K562 (cell line): Measurements from ENCODE around the gene MOCOS. TPM values are rescaled to one million over a fixed set of nuclear protein-coding genes. Genes with fewer than 3 reads are reported as not detected.

ENCODE experiments used
- BRD4 ChIP-seq: fragments of 200-600 bp; sonication (generic); IDR thresholded peaks from 2 replicates; pipeline ENCODE4 v1.6.1; 2017; ENCODE audit warnings: inconsistent platforms
- C11orf30 ChIP-seq: fragments of 450-650 bp; IDR thresholded peaks from 2 replicates; pipeline ENCODE4 v1.6.1; 2016; ENCODE audit warnings: low read depth, mild to moderate bottlenecking
- CC2D1A ChIP-seq: fragments of 450-650 bp; IDR thresholded peaks from 2 replicates; pipeline ENCODE4 v1.6.1; 2017; ENCODE audit warnings: mild to moderate bottlenecking
- CCAR2 ChIP-seq: fragments of 200-400 bp; formaldehyde crosslinking; IDR thresholded peaks from 2 replicates; pipeline ENCODE4 v1.6.1; 2017; ENCODE audit warnings: mild to moderate bottlenecking, low read depth, low read length
- CTBP1 ChIP-seq: fragments of 450-650 bp; IDR thresholded peaks from 2 replicates; pipeline ENCODE4 v1.6.1; 2016; ENCODE audit warnings: borderline replicate concordance
- ESRRA ChIP-seq: fragments of 450-650 bp; IDR thresholded peaks from 2 replicates; pipeline ENCODE4 v1.6.1; 2014; ENCODE audit warnings: low read depth, mild to moderate bottlenecking, moderate library complexity, borderline replicate concordance
- FOXK2 ChIP-seq, 2 experiments: fragments of 450-650 bp; IDR thresholded peaks in 1 of 2; conservative IDR thresholded peaks in 1 of 2; 2 replicates each; pipeline ENCODE4 v1.6.1; 2016; ENCODE audit warnings: low read depth in 2 of 2, mild to moderate bottlenecking in 1 of 2
- MBD2 ChIP-seq: sonication (generic); IDR thresholded peaks from 2 replicates; pipeline ENCODE4 v1.6.1; 2016; ENCODE audit warnings: low read depth, borderline replicate concordance
- PHF20 ChIP-seq: fragments of 450-650 bp; IDR thresholded peaks from 2 replicates; pipeline ENCODE4 v1.6.1; 2018; ENCODE audit not compliant: partially characterized antibody
- XRCC4 ChIP-seq: IDR thresholded peaks from one replicate; pipeline ENCODE4 v1.6.1; 2011; ENCODE audit not compliant: insufficient read depth, insufficient read length; ENCODE audit errors: extremely low read depth
- ZFP1 ChIP-seq: fragments of 450-650 bp; formaldehyde crosslinking; IDR thresholded peaks from 2 replicates; pipeline ENCODE4 v1.4.0; 2020; ENCODE audit warnings: mild to moderate bottlenecking, mixed read lengths
- ZNF23 ChIP-seq: fragments of 250-450 bp; sonication (Bioruptor Pico); IDR thresholded peaks from 2 replicates; pipeline ENCODE4 v1.4.0; 2020; ENCODE audit warnings: mild to moderate bottlenecking
- ZNF282 ChIP-seq: sonication (generic); formaldehyde crosslinking; IDR thresholded peaks from 2 replicates; pipeline ENCODE4 v1.8.1; 2023; ENCODE audit warnings: missing genetic modification reagents
- ZNF445 ChIP-seq: fragments of 250-450 bp; sonication (Bioruptor Pico); IDR thresholded peaks from 2 replicates; pipeline ENCODE4 v1.4.0; 2020; ENCODE audit warnings: low read depth, mild to moderate bottlenecking, moderate library complexity
- polyA plus RNA-seq, 8 experiments: library from polyadenylated mRNA; depleted of rRNA in 4 of 8; stranded (reverse) in 5 of 8; unstranded in 3 of 8; fragments of >200 nt; fragmentation: Nextera tagmentation in 2 of 8; fragmentation: Illumina TruSeq in 1 of 8; extraction: Ambion mirVana in 2 of 8; extraction: Trizol in 1 of 8; gene quantifications; 2 replicates each; pipeline versions ENCODE4 v1.2.1 to v1.2.3, GENCODE V29; 2011 to 2014; ENCODE audit warnings: inconsistent platforms in 1 of 8, missing spikeins in 1 of 8
- total RNA-seq, 7 experiments: library from RNA; depleted of rRNA in 6 of 7; stranded (reverse); fragments of >200 nt in 6 of 7; fragmentation: Illumina TruSeq in 2 of 7; extraction: Trizol in 2 of 7; gene quantifications; 2 replicates each; pipeline versions ENCODE4 v1.2.1 to v1.2.3, GENCODE V29; 2011 to 2021; ENCODE audit warnings: low replicate concordance in 1 of 7
- TF ChIP-seq, protein P1 (sequence below): fragments of 250-450 bp; sonication (Bioruptor Pico); IDR thresholded peaks from 2 replicates; pipeline ENCODE4 v1.4.0; 2020
- TF ChIP-seq, protein P2 (sequence below): fragments of 200-800 bp; sonication (Bioruptor generic); IDR thresholded peaks from 2 replicates; pipeline ENCODE4 v1.6.1; 2017; ENCODE audit warnings: missing genetic modification characterization, missing compliant biosample characterization
- TF ChIP-seq, protein P3 (sequence below): fragments of 250-450 bp; sonication (Bioruptor Pico); IDR thresholded peaks from 2 replicates; pipeline ENCODE4 v1.8.0; 2021; ENCODE audit warnings: mild to moderate bottlenecking, moderate library complexity
- TF ChIP-seq, protein P4 (sequence below): fragments of 450-650 bp; IDR thresholded peaks from 2 replicates; pipeline ENCODE4 v1.7.1; 2018; ENCODE audit warnings: mild to moderate bottlenecking, low read depth; ENCODE audit not compliant: partially characterized antibody

MOCOS gene
- total and polyA plus RNA-seq, 9 of the 15 experiments (the other 6 are each of a cell fraction or from before 2014, with no cell fraction given) = 4.5 to 12.4 (median 9.1) TPM

DNA sequence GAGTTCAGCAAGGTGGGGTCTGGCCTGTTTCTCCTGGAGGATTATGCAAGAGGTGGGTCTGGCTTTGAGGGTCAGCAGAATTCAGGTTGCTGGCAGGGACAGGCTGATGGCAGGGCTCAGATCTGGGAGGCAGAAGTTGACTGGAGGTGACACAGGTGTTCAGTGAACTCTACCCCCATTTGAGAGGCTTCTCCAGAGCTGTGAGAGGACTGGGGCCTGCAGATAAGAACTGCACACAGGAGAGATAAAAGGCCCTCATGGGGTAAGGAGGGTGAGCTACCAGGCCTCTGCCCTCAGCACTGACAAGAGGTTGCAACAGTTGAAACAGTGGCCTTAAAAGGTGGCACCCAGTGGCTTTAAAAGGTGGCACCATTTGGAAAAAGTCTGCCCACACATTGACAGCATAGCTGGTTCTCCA is 13.1 kb downstream of the MOCOS start (continued):
- TF ChIP-seq ZFP1 (CRISPR knock-in tag) = no peak
- TF ChIP-seq CTBP1 = peak; percentile 82
- no peak for TF ChIP-seq PHF20
- no peak for TF ChIP-seq MBD2
- TF ChIP-seq, protein P1, sequence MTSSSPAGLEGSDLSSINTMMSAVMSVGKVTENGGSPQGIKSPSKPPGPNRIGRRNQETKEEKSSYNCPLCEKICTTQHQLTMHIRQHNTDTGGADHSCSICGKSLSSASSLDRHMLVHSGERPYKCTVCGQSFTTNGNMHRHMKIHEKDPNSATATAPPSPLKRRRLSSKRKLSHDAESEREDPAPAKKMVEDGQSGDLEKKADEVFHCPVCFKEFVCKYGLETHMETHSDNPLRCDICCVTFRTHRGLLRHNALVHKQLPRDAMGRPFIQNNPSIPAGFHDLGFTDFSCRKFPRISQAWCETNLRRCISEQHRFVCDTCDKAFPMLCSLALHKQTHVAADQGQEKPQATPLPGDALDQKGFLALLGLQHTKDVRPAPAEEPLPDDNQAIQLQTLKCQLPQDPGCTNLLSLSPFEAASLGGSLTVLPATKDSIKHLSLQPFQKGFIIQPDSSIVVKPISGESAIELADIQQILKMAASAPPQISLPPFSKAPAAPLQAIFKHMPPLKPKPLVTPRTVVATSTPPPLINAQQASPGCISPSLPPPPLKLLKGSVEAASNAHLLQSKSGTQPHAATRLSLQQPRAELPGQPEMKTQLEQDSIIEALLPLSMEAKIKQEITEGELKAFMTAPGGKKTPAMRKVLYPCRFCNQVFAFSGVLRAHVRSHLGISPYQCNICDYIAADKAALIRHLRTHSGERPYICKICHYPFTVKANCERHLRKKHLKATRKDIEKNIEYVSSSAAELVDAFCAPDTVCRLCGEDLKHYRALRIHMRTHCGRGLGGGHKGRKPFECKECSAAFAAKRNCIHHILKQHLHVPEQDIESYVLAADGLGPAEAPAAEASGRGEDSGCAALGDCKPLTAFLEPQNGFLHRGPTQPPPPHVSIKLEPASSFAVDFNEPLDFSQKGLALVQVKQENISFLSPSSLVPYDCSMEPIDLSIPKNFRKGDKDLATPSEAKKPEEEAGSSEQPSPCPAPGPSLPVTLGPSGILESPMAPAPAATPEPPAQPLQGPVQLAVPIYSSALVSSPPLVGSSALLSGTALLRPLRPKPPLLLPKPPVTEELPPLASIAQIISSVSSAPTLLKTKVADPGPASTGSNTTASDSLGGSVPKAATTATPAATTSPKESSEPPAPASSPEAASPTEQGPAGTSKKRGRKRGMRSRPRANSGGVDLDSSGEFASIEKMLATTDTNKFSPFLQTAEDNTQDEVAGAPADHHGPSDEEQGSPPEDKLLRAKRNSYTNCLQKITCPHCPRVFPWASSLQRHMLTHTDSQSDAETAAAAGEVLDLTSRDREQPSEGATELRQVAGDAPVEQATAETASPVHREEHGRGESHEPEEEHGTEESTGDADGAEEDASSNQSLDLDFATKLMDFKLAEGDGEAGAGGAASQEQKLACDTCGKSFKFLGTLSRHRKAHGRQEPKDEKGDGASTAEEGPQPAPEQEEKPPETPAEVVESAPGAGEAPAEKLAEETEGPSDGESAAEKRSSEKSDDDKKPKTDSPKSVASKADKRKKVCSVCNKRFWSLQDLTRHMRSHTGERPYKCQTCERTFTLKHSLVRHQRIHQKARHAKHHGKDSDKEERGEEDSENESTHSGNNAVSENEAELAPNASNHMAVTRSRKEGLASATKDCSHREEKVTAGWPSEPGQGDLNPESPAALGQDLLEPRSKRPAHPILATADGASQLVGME = no peak
- TF ChIP-seq ESRRA = peak; percentile 34; the same call in 1 of the 2 replicates
- no peak for TF ChIP-seq CCAR2
- peak; percentile 93; the same call in 1 of the 2 replicates for TF ChIP-seq CC2D1A
- TF ChIP-seq ZNF282 = no peak
- no peak for TF ChIP-seq FOXK2 (conservative IDR thresholded peaks at IDR 0.05 in 1 of 2, IDR thresholded peaks at IDR 0.05 in 1 of 2; ENCODE audit: low read depth in 2 of 2)
- TF ChIP-seq C11orf30 = no peak
- no peak for TF ChIP-seq BRD4
- TF ChIP-seq, protein P2, sequence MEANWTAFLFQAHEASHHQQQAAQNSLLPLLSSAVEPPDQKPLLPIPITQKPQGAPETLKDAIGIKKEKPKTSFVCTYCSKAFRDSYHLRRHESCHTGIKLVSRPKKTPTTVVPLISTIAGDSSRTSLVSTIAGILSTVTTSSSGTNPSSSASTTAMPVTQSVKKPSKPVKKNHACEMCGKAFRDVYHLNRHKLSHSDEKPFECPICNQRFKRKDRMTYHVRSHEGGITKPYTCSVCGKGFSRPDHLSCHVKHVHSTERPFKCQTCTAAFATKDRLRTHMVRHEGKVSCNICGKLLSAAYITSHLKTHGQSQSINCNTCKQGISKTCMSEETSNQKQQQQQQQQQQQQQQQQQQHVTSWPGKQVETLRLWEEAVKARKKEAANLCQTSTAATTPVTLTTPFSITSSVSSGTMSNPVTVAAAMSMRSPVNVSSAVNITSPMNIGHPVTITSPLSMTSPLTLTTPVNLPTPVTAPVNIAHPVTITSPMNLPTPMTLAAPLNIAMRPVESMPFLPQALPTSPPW (CRISPR knock-in tag) = peak; percentile 48; the same call in 1 of the 2 replicates
- TF ChIP-seq, protein P3, sequence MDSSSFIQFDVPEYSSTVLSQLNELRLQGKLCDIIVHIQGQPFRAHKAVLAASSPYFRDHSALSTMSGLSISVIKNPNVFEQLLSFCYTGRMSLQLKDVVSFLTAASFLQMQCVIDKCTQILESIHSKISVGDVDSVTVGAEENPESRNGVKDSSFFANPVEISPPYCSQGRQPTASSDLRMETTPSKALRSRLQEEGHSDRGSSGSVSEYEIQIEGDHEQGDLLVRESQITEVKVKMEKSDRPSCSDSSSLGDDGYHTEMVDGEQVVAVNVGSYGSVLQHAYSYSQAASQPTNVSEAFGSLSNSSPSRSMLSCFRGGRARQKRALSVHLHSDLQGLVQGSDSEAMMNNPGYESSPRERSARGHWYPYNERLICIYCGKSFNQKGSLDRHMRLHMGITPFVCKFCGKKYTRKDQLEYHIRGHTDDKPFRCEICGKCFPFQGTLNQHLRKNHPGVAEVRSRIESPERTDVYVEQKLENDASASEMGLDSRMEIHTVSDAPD (CRISPR knock-in tag) = no peak
- TF ChIP-seq ZNF445 (CRISPR knock-in tag) = no peak
- TF ChIP-seq ZNF23 (CRISPR knock-in tag) = no peak
- TF ChIP-seq XRCC4 = no peak
- TF ChIP-seq, protein P4, sequence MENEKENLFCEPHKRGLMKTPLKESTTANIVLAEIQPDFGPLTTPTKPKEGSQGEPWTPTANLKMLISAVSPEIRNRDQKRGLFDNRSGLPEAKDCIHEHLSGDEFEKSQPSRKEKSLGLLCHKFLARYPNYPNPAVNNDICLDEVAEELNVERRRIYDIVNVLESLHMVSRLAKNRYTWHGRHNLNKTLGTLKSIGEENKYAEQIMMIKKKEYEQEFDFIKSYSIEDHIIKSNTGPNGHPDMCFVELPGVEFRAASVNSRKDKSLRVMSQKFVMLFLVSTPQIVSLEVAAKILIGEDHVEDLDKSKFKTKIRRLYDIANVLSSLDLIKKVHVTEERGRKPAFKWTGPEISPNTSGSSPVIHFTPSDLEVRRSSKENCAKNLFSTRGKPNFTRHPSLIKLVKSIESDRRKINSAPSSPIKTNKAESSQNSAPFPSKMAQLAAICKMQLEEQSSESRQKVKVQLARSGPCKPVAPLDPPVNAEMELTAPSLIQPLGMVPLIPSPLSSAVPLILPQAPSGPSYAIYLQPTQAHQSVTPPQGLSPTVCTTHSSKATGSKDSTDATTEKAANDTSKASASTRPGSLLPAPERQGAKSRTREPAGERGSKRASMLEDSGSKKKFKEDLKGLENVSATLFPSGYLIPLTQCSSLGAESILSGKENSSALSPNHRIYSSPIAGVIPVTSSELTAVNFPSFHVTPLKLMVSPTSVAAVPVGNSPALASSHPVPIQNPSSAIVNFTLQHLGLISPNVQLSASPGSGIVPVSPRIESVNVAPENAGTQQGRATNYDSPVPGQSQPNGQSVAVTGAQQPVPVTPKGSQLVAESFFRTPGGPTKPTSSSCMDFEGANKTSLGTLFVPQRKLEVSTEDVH = no peak
